Osteoblast (primary cell): Measurements from ENCODE around the gene WDR5. TPM values are rescaled to one million over a fixed set of nuclear protein-coding genes. Genes with fewer than 3 reads are reported as not detected.
A peak's percentile ranks its signal among the peaks of the same experiment; 100 is the strongest.

ENCODE experiments used
- DNase-seq: peaks from one replicate; pipeline ENCODE4 v3.0.0; 2011; ENCODE audit warnings: low spot score, mixed read lengths; ENCODE audit not compliant: insufficient read length; ENCODE audit errors: missing footprints
- H2AFZ ChIP-seq: 2 replicates; pipeline ENCODE4 v1.6.0; 2011; ENCODE audit warnings: mild to moderate bottlenecking, low read length
- H3K27ac ChIP-seq: 2 replicates; pipeline ENCODE4 v1.5.1; 2011; ENCODE audit warnings: mild to moderate bottlenecking, low read depth, low read length, moderate library complexity
- H3K27me3 ChIP-seq: 2 replicates; pipeline ENCODE4 v1.6.0; 2012; ENCODE audit warnings: mild to moderate bottlenecking, control low read depth, inconsistent platforms, low read length, moderate library complexity; ENCODE audit not compliant: insufficient read depth
- H3K36me3 ChIP-seq: 2 replicates; pipeline ENCODE4 v1.5.1; 2011; ENCODE audit warnings: mild to moderate bottlenecking, low read length, control low read depth, moderate library complexity; ENCODE audit not compliant: insufficient read depth
- H3K4me1 ChIP-seq: 2 replicates; pipeline ENCODE4 v1.5.1; 2011; ENCODE audit warnings: mild to moderate bottlenecking, low read length, control low read depth, moderate library complexity; ENCODE audit not compliant: insufficient read depth
- H3K4me2 ChIP-seq: 2 replicates; pipeline ENCODE4 v1.6.0; 2011; ENCODE audit warnings: mild to moderate bottlenecking, low read length; ENCODE audit not compliant: insufficient read depth
- H3K4me3 ChIP-seq: fragments of 200-600 bp; sonication (generic); 3 replicates; pipeline ENCODE4 v1.5.1; 2012; ENCODE audit warnings: mild to moderate bottlenecking, low read length, inconsistent platforms; ENCODE audit not compliant: insufficient read depth
- H3K79me2 ChIP-seq: 2 replicates; pipeline ENCODE4 v1.6.0; 2012; ENCODE audit warnings: mild to moderate bottlenecking, low read length, control low read depth, inconsistent platforms; ENCODE audit not compliant: insufficient read depth
- H3K9me3 ChIP-seq: 2 replicates; pipeline ENCODE4 v1.5.1; 2011; ENCODE audit warnings: low read depth, low read length, control low read depth
- H4K20me1 ChIP-seq: 2 replicates; pipeline ENCODE4 v1.6.0; 2012; ENCODE audit warnings: mild to moderate bottlenecking, low read length, control low read depth; ENCODE audit not compliant: insufficient read depth
- CTCF ChIP-seq: IDR thresholded peaks from 2 replicates; pipeline ENCODE4 v1.5.1; 2011; ENCODE audit warnings: mild to moderate bottlenecking, low read depth, low read length, moderate library complexity; ENCODE audit errors: extremely low read depth
- total RNA-seq: library from RNA; depleted of rRNA; stranded (reverse); fragments of >200 nt; gene quantifications from 2 replicates; pipeline ENCODE4 v1.2.3, GENCODE V29; 2012

Gene WDR5
- total RNA-seq, 1 donor, result 17.4 TPM

DNA sequence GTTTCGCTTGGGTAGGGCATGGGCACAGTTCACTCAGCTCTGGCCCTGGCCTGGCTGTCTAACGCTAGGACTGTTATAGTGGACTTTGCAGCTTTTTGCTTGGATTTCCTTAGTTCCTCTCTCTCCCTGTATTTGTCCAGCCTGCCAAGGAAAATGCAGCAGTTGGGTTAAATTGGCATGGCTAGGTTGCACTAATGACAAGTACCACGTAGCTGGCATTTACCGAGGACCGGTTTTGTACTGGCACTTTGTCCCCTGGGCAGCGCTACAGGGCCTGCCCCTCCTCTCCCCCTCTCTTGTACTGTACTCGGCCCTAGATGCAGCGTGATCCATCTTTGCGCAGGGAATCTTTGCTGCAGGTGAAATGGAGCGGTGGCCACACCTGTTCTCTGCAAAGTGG, 2.4 kb downstream of the WDR5 start:
- H3K79me2 ChIP-seq, result peaks cover 58% of the 10 kb centered on the region
- H4K20me1 ChIP-seq, result peaks cover 42% of the 10 kb centered on the region
- no peaks in the 10 kb centered on the region for H3K9me3 ChIP-seq
- H3K27me3 ChIP-seq, result no peaks in the 10 kb centered on the region
- H3K4me2 ChIP-seq, result peak overlapping the region; percentile 64
- H3K27ac ChIP-seq, result no peak overlapping the region
- peak overlapping the region; percentile 11 for H3K4me3 ChIP-seq
- H2AFZ ChIP-seq, result no peak overlapping the region
- no peak for TF ChIP-seq CTCF
- H3K36me3 ChIP-seq, result peaks cover 29% of the 10 kb centered on the region
- H3K4me1 ChIP-seq, result peaks cover 27% of the 10 kb centered on the region
- peak; percentile 89 for DNase-seq

DNA sequence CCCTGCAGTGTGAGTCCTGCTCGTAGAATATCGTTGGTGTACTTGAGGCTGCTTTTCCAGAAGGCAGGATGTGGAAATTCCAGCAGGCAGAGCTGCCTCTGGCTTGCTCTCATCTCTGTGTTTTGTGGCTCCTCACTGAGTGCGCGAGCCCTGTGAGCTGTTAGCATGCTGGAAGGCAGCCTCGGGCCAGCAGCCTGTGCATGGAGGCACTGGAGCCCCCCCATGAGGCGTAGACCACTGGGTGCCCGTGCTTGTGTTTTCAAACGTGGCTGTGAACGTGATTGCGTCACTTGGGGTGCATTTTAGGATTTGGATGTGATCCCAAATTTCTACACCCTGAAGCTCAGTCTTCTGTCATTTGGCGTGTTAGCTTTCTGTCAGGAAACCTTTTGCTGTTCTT, 3.2 kb downstream of the WDR5 start:
- Histone ChIP-seq H4K20me1 (peaks cover 42% of the 10 kb centered on the region), H3K27ac (no peak overlapping the region), H3K79me2 (peaks cover 58% of the 10 kb centered on the region), H3K27me3 (no peaks in the 10 kb centered on the region), H3K4me2 (peak overlapping the region; percentile 64), H2AFZ (no peak overlapping the region), H3K4me1 (peaks cover 27% of the 10 kb centered on the region), H3K9me3 (no peaks in the 10 kb centered on the region), H3K4me3 (no peak overlapping the region), H3K36me3 (peaks cover 34% of the 10 kb centered on the region)
- DNase-seq, result peak; percentile 94
- no peak for TF ChIP-seq CTCF

GRCh38 chr9:134141906-134142305, 6.0 kb downstream of the WDR5 start:
- Histone ChIP-seq H3K27ac (no peak overlapping the region), H3K36me3 (peaks cover 55% of the 10 kb centered on the region), H3K9me3 (no peaks in the 10 kb centered on the region), H3K4me2 (no peak overlapping the region), H4K20me1 (peaks cover 43% of the 10 kb centered on the region), H3K27me3 (no peaks in the 10 kb centered on the region), H2AFZ (no peak overlapping the region), H3K4me3 (no peak overlapping the region), H3K79me2 (peaks cover 53% of the 10 kb centered on the region), H3K4me1 (peaks cover 17% of the 10 kb centered on the region)
- TF ChIP-seq CTCF, result no peak
- DNase-seq, result peak; percentile 58

GRCh38 chr9:134144801-134145200, 8.9 kb downstream of the WDR5 start:
- Histone ChIP-seq H3K27me3 (no peaks in the 10 kb centered on the region), H3K36me3 (peaks cover 80% of the 10 kb centered on the region), H4K20me1 (peaks cover 26% of the 10 kb centered on the region), H3K27ac (no peak overlapping the region), H3K4me2 (no peak overlapping the region), H3K4me1 (no peaks in the 10 kb centered on the region), H2AFZ (no peak overlapping the region), H3K9me3 (no peaks in the 10 kb centered on the region), H3K79me2 (peaks cover 24% of the 10 kb centered on the region), H3K4me3 (no peak overlapping the region)
- TF ChIP-seq CTCF, result no peak
- DNase-seq, result peak; percentile 74
